Measurements from ENCODE around the gene SLC35F6. TPM values are rescaled to one million over a fixed set of nuclear protein-coding genes. Genes with fewer than 3 reads are reported as not detected.

SLC35F6 gene
- total and polyA plus RNA-seq, 2 experiments from 2014 or later: 37.1 to 46.9 TPM

GRCh38 chr2:26765475-26766200 lies 1.6 kb downstream of the SLC35F6 start:
- Histone ChIP-seq H3K9me3 (ENCODE audit: low read depth) (no peaks in the 10 kb centered on the region), H3K4me1 (ENCODE audit: insufficient read depth) (peaks cover 20% of the 10 kb centered on the region), H3K9ac (peak overlapping the region; percentile 94), H4K20me1 (ENCODE audit: insufficient read depth) (no peaks in the 10 kb centered on the region), H2AFZ (no peak overlapping the region), H3K4me3 (peak overlapping the region; percentile 91), H3K27ac (no peak overlapping the region), H3K9me2 (ENCODE audit: insufficient read depth) (no peaks in the 10 kb centered on the region), H3F3A (ENCODE audit: insufficient read depth) (no peaks in the 10 kb centered on the region), H3K79me2 (ENCODE audit: insufficient read depth) (peaks cover 75% of the 10 kb centered on the region), H3K36me3 (ENCODE audit: low read depth) (no peaks in the 10 kb centered on the region), H3K4me2 (ENCODE audit: unreplicated experiment) (peak overlapping the region; percentile 95), H3K27me3 (replicated peaks; ENCODE audit: insufficient read depth) (no peaks in the 10 kb centered on the region)
- in situ Hi-C loops (cut with MboI): no loop called here
- 77 to 78% methylated on average over 10 of the region's 10 CpGs for WGBS, 2 experiments (ENCODE audit: low coverage in 1 of 2, low lambda C conversion rate in 2 of 2, missing lambda C conversion rate in 2 of 2)
- DNase-seq: no peak
- TF ChIP-seq EZH2 (IDR thresholded peaks at IDR 0.05; ENCODE audit: insufficient read depth, poor library complexity, severe bottlenecking) (no peak), EZH2phosphoT487 (IDR thresholded peaks at IDR 0.05; ENCODE audit: insufficient read depth, low read depth) (no peak)

- no peak for TF ChIP-seq EZH2 (IDR thresholded peaks at IDR 0.05; ENCODE audit: insufficient read depth, poor library complexity, severe bottlenecking)
- TF ChIP-seq EZH2phosphoT487 (IDR thresholded peaks at IDR 0.05; ENCODE audit: insufficient read depth, low read depth): no peak
- no peak overlapping the region for H2AFZ ChIP-seq
- no peaks in the 10 kb centered on the region for H3K9me2 ChIP-seq (ENCODE audit: insufficient read depth)
- H3F3A ChIP-seq (ENCODE audit: insufficient read depth): peaks cover 8% of the 10 kb centered on the region
- H3K4me1 ChIP-seq (ENCODE audit: insufficient read depth): peaks cover 33% of the 10 kb centered on the region
- no peak for DNase-seq
- peaks cover 90% of the 10 kb centered on the region for H3K79me2 ChIP-seq (ENCODE audit: insufficient read depth)
- in situ Hi-C loops (cut with MboI): no loop called here
- no peak overlapping the region for H3K27ac ChIP-seq
- peak overlapping the region; percentile 1; the same call in 1 of the 2 replicates for H3K9ac ChIP-seq
- no peak overlapping the region for H3K4me3 ChIP-seq
- no peaks in the 10 kb centered on the region for H4K20me1 ChIP-seq (ENCODE audit: insufficient read depth)
- no peaks in the 10 kb centered on the region for H3K9me3 ChIP-seq (ENCODE audit: low read depth)
- H3K4me2 ChIP-seq (ENCODE audit: unreplicated experiment): no peak overlapping the region
- 76 to 85% methylated on average over 5 of the region's 5 CpGs for WGBS, 2 experiments (ENCODE audit: low coverage in 1 of 2, low lambda C conversion rate in 2 of 2, missing lambda C conversion rate in 2 of 2)
- H3K36me3 ChIP-seq (ENCODE audit: low read depth): no peaks in the 10 kb centered on the region
- no peaks in the 10 kb centered on the region for H3K27me3 ChIP-seq (replicated peaks; ENCODE audit: insufficient read depth)
Measured at GRCh38 chr2:26767129-26767528, 3.0 kb downstream of the SLC35F6 start.

GRCh38 chr2:26767894-26768487 lies 3.9 kb downstream of the SLC35F6 start:
- no peaks in the 10 kb centered on the region for H3K36me3 ChIP-seq (ENCODE audit: low read depth)
- no peak overlapping the region for H2AFZ ChIP-seq
- H3K9me2 ChIP-seq (ENCODE audit: insufficient read depth): no peaks in the 10 kb centered on the region
- no peak overlapping the region for H3K27ac ChIP-seq
- WGBS, 2 experiments (ENCODE audit: low coverage in 1 of 2, low lambda C conversion rate in 2 of 2, missing lambda C conversion rate in 2 of 2): 96% methylated on average over 5 of the region's 5 CpGs
- H3F3A ChIP-seq (ENCODE audit: insufficient read depth): peaks cover 11% of the 10 kb centered on the region
- H4K20me1 ChIP-seq (ENCODE audit: insufficient read depth): peaks cover under 1% of the 10 kb centered on the region; the same call in 1 of the 2 replicates
- H3K9ac ChIP-seq: no peak overlapping the region
- in situ Hi-C loops (cut with MboI): no loop called here
- H3K4me2 ChIP-seq (ENCODE audit: unreplicated experiment): no peak overlapping the region
- no peaks in the 10 kb centered on the region for H3K9me3 ChIP-seq (ENCODE audit: low read depth)
- H3K79me2 ChIP-seq (ENCODE audit: insufficient read depth): peaks cover 97% of the 10 kb centered on the region
- no peak overlapping the region for H3K4me3 ChIP-seq
- H3K27me3 ChIP-seq (replicated peaks; ENCODE audit: insufficient read depth): no peaks in the 10 kb centered on the region
- no peak for DNase-seq
- H3K4me1 ChIP-seq (ENCODE audit: insufficient read depth): peaks cover 42% of the 10 kb centered on the region
- no peak for TF ChIP-seq EZH2phosphoT487 (IDR thresholded peaks at IDR 0.05; ENCODE audit: insufficient read depth, low read depth)
- no peak for TF ChIP-seq EZH2 (IDR thresholded peaks at IDR 0.05; ENCODE audit: insufficient read depth, poor library complexity, severe bottlenecking)

- no peak for DNase-seq
- Histone ChIP-seq H3K36me3 (ENCODE audit: low read depth) (no peaks in the 10 kb centered on the region), H3F3A (ENCODE audit: insufficient read depth) (peaks cover 11% of the 10 kb centered on the region), H3K4me3 (no peak overlapping the region), H3K79me2 (ENCODE audit: insufficient read depth) (peaks cover 97% of the 10 kb centered on the region), H3K4me2 (ENCODE audit: unreplicated experiment) (no peak overlapping the region), H3K27me3 (replicated peaks; ENCODE audit: insufficient read depth) (no peaks in the 10 kb centered on the region), H2AFZ (no peak overlapping the region), H3K9me2 (ENCODE audit: insufficient read depth) (no peaks in the 10 kb centered on the region), H3K4me1 (ENCODE audit: insufficient read depth) (peaks cover 40% of the 10 kb centered on the region), H3K9me3 (ENCODE audit: low read depth) (no peaks in the 10 kb centered on the region), H4K20me1 (ENCODE audit: insufficient read depth) (peaks cover 5% of the 10 kb centered on the region; the same call in 1 of the 2 replicates), H3K9ac (no peak overlapping the region), H3K27ac (peak overlapping the region; percentile 33)
- in situ Hi-C loops (cut with MboI): no loop called here
- no peak for TF ChIP-seq EZH2phosphoT487 (IDR thresholded peaks at IDR 0.05; ENCODE audit: insufficient read depth, low read depth)
- no peak for TF ChIP-seq EZH2 (IDR thresholded peaks at IDR 0.05; ENCODE audit: insufficient read depth, poor library complexity, severe bottlenecking)
- 100% methylated on average over 3 of the region's 3 CpGs for WGBS, 2 experiments (ENCODE audit: low coverage in 1 of 2, low lambda C conversion rate in 2 of 2, missing lambda C conversion rate in 2 of 2)
Measured at GRCh38 chr2:26768759-26769088, 4.6 kb downstream of the SLC35F6 start.
